Keratinocyte (primary cell): ENCODE results near the gene KBTBD8.

Experiments used
- EZH2 ChIP-seq: IDR thresholded peaks from one replicate; pipeline ENCODE4 v1.6.1; 2012; ENCODE audit warnings: inconsistent platforms, mild to moderate bottlenecking, low read length, moderate library complexity
- TF ChIP-seq, protein P1 (sequence below), 3 experiments: IDR thresholded peaks in 1 of 3; conservative IDR thresholded peaks in 1 of 3; optimal IDR thresholded peaks in 1 of 3; 2 replicates in 2 of 3; 3 replicates in 1 of 3; pipeline versions ENCODE3 to v1.5.1; 2011; ENCODE audit warnings: low read length in 3 of 3, mild to moderate bottlenecking in 3 of 3, moderate library complexity in 2 of 3, control low read depth in 1 of 3, inconsistent platforms in 1 of 3; ENCODE audit not compliant: insufficient read depth in 2 of 3; ENCODE audit errors: extremely low read depth in 1 of 3

DNA sequence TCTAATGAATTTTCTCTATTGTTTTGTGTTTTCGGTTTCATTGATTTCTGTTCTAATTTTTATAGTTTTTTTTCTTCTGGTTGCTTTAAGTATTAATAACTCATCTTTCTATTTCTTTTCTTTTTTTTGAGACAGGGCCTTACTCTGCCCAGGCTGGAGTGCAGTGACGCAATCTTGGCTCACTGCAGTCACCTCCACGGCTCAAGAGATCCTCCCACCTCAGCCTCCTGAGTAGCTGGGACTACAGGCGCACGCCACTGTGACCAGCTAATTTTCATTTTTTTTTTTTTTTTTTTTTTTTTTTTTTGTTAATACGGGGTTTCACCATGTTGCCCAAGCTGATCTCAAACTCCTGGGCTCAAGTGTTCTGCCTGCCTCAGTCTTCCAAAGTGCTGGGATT lies 14.5 kb downstream of the KBTBD8 start:
- TF ChIP-seq, protein P1, sequence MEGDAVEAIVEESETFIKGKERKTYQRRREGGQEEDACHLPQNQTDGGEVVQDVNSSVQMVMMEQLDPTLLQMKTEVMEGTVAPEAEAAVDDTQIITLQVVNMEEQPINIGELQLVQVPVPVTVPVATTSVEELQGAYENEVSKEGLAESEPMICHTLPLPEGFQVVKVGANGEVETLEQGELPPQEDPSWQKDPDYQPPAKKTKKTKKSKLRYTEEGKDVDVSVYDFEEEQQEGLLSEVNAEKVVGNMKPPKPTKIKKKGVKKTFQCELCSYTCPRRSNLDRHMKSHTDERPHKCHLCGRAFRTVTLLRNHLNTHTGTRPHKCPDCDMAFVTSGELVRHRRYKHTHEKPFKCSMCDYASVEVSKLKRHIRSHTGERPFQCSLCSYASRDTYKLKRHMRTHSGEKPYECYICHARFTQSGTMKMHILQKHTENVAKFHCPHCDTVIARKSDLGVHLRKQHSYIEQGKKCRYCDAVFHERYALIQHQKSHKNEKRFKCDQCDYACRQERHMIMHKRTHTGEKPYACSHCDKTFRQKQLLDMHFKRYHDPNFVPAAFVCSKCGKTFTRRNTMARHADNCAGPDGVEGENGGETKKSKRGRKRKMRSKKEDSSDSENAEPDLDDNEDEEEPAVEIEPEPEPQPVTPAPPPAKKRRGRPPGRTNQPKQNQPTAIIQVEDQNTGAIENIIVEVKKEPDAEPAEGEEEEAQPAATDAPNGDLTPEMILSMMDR (optimal IDR thresholded peaks at IDR 0.05 in 1 of 3, IDR thresholded peaks at IDR 0.05 in 1 of 3, conservative IDR thresholded peaks at IDR 0.05 in 1 of 3; ENCODE audit: extremely low read depth in 1 of 3, insufficient read depth in 2 of 3, low read length in 3 of 3), result no peak
- TF ChIP-seq EZH2, result no peak
